Right ventricle myocardium inferior (tissue), 1 donor: ENCODE results near the gene ITPRIP. TPM values are rescaled to one million over a fixed set of nuclear protein-coding genes. Genes with fewer than 3 reads are reported as not detected.

ENCODE experiments used
- ATAC-seq: fragments of 200-7000 bp; cut with Tn5 transposase; one replicate; pipeline ENCODE4 v1.9.1; 2020; ENCODE audit warnings: mild to moderate bottlenecking, moderate library complexity
- DNase-seq: peaks from one replicate; pipeline ENCODE4 v3.0.0; 2021; ENCODE audit errors: missing footprints
- intact Hi-C: fragments of 100-400 bp; cut with DNase I; formaldehyde crosslinking; loops from one replicate; pipeline ENCODE4 v1.11.0; 2022
- total RNA-seq: library from RNA; stranded (reverse); fragmentation: NEBNext Ultra II Directional; extraction: Animal tissue kit (Norgen Biotek cat#: 25700); gene quantifications from one replicate; pipeline ENCODE4 v1.2.1, GENCODE V29; 2021
- donor health status: DM: no; HTN: yes; CAD: no; lungs with severe emphysema.

Gene ITPRIP
- total RNA-seq, 1 donor from 2014 or later = 28.2 TPM

DNA sequence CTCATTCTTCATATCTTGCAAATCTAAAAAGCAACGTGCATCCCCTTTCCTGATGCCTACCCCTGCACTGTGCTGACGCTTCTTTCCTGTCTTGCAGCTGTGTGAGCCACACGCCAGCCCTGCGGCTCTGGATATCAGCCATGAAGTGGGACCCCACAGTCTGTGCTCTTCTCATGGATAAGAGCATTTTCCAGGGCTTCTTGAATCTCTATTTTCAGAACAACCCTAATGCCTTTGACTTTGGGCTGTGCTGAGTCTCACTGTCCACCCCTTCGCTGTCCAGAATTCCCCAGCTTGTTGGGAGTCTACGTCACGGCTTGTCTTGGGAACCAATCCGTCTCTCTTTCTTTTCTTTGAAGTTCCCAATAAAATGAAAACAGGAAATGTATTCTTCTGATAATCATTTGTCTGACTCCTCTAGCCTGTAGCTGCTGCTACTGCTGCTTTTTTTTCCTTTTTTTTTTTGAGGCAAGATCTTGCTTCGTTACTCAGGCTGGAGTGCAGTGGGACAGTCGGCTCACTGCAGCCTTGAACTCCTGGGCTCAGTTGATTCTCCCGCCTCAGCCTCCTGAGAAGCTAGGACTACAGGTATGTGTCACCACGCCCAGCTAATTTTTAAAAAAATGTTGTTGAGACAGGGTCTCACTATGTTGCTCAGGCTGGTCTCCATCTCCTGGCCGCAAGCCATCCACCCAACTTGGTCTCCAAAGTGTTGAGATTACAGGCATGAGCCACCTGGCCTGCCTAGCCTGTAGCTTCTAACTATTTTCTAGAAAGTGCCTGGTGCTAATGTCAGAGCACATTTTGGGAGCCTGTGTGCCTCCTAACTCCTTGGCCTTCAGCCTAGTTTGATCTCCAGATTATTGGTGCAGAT is 39.0 kb downstream of the ITPRIP start:
- peak; percentile 17 for ATAC-seq
- no peak for DNase-seq
- intact Hi-C loops = no loop called here

DNA sequence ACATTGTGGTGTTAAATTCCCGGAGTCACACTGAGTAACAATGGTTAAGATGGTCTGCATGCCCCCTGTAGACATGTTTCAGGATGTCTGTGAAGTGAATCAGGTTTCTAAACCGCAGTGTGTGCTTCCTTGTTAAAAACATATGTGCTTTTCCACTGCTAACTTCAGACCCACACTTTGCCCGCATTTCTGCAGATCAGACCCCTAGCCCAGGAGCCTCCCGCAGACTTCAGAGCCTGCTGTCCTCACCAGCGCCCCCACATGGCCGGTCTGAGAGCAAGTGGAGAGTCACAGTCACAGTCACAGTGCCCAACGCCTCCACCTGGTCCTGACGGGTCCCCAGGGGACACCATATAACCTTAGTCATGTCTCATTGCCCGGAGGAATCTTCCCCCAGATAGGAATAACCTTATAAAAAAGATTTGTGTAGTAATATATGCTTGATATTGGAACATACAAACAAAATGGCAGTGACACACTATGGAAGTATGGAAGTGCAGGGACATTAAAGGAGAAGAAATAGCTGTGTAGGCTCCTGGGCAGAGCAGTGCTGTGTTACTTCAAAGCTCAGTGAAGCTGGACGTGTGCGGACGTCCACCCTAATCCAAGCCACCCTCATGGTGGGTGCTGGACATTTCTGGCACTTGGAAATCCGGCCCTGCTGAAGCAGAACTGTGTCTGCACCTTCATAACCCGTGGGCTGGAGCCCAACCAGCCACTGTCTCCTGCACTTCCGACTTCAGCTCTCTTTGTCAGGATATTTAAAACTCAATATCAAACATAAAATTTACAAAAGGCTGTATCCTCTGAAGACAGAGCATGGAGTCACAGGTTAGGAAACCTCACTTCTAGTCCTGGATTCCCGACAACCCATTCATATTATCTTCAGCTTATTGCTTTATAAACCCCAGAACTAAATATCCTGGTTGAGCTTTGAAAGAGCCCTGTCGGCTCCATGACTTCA is 40.3 kb downstream of the ITPRIP start:
- ATAC-seq (no peak), DNase-seq (no peak)
- intact Hi-C loops = no loop called here

DNA sequence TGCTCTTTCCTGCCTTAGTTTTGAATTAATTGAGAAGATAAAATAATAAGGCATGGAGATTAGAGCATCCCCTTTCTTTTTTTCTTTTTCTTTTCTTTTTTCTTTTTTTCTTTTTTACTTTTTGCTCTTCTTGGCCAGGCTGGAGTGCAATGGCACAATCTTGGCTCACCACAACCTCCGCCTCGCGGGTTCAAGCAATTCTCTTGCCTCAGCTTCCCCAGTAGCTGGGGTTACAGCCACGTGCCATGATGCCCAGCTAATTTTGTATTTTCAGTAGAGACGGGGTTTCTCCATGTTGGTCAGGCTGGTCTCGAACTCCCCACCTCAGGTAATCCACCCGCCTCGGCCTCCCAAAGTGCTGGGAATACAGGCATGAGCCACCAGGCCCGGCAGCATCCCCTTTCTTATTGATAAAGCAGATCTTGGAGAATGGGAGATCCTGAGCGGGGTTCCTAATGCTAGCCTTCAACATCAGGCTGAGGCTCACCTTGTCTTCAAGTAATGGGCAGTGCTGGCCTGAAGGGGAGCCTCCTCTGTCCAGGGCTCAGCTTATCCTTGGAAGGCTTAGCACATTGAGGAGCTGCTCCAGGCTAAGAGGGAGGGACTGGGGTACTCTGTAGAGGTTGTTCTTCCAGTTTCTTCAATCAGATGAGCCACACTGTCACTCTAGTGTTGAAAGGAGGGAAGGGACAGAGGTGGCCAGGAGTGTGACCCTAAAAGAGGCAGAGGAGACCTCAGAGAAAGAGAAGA is 41.4 kb downstream of the ITPRIP start:
- ATAC-seq = no peak
- DNase-seq = no peak
- intact Hi-C loops = no loop called here

GRCh38 chr10:104293781-104294321 is 44.4 kb downstream of the ITPRIP start:
- ATAC-seq (no peak), DNase-seq (no peak)
- intact Hi-C loops = no loop called here

DNA sequence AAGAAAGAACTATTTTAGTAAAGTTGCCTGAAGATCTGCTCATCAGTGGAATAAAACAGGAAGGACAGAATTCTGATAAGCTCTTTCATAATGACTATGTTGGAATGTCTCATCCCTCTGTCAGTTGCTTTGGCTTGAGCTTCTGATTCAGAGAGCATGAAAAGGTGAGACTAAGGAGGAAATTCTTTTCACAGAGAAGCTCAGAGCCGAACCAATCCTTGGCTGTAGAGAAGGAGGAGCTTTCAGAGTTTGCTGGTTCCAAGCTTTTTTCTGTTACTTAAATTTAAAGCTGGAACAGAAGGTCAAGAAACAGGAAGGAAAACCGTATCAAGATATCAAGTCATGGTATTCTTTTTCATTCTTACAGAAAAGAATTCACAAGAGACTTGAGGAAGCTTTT is 45.3 kb downstream of the ITPRIP start:
- DNase-seq (no peak), ATAC-seq (no peak)
- intact Hi-C loops = no loop called here

DNA sequence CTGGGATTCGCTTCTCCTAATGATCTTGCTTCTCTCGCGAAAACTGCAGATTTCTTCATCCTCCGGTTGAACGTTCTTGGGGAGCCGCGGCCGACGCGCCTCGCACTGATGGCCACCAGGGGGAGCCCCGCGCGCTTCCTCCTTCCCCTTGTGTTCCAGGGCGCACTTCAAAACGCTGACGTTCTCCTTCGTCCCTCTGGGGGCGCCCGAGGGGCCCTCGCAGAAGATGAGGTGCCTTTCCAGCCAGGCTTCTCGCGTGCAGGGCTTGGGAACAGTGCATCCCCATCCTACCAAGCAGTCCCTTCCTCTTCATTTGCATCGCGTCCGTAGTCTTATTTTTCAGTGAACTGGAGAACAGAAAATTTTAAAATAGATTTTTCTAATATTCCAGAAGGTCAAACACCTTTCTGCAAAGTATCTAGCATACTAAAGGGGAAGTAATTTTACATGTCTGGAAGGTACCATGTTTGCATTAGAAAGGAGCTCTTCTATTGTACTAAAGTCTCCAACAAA is 46.8 kb downstream of the ITPRIP start:
- DNase-seq = peak; percentile 96
- peak; percentile 96 for ATAC-seq
- intact Hi-C loops = loop anchor here (1.0 kb wide), 1 partner anchor 59 kb away; no protein-coding TSS in a partner anchor

DNA sequence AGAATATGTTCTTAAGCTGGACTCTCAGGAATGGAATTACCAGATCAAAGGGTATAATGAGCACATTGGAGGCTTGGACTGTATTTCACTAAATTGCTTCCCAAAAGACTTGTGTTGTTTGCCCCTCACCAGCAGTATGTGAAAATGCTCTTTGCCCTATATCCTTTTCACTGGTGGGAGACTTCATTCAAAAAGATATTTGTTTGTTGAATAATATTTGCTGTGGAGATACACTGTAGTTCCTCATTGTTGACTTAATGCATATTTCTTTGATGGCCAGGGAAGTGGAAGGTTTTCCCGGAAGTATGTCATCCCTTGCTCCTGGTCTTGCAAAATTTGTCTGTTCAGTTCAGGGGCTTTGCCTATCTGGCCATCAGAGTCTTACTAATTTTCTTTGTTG is 49.9 kb downstream of the ITPRIP start:
- ATAC-seq (no peak), DNase-seq (no peak)
- intact Hi-C loops = no loop called here

DNA sequence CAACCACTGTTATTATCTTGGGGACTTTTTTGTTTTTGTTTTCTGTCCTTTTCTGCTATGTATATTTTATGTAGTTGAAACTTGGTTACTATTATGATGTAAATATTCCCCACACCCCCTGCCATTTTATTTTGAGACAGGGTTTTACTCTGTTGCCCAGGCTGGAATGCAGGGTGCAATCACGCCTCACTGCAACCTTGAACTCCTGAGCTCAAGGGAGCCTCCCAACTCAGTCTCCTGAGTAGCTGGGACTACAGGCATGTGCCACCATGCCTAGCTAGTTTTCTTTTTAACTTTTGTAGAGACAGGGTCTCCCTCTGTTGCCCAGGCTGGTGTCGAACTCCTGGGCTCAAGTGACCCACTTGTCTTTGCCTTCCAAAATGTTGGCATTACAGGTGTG is 51.3 kb downstream of the ITPRIP start:
- DNase-seq (no peak), ATAC-seq (no peak)
- intact Hi-C loops = no loop called here

GRCh38 chr10:104284846-104285245 is 53.4 kb downstream of the ITPRIP start:
- DNase-seq = no peak
- intact Hi-C loops = no loop called here
- ATAC-seq = no peak

- intact Hi-C loops = no loop called here
- DNase-seq (no peak), ATAC-seq (no peak)
Measured at GRCh38 chr10:104281694-104282093, 56.6 kb downstream of the ITPRIP start.

DNA sequence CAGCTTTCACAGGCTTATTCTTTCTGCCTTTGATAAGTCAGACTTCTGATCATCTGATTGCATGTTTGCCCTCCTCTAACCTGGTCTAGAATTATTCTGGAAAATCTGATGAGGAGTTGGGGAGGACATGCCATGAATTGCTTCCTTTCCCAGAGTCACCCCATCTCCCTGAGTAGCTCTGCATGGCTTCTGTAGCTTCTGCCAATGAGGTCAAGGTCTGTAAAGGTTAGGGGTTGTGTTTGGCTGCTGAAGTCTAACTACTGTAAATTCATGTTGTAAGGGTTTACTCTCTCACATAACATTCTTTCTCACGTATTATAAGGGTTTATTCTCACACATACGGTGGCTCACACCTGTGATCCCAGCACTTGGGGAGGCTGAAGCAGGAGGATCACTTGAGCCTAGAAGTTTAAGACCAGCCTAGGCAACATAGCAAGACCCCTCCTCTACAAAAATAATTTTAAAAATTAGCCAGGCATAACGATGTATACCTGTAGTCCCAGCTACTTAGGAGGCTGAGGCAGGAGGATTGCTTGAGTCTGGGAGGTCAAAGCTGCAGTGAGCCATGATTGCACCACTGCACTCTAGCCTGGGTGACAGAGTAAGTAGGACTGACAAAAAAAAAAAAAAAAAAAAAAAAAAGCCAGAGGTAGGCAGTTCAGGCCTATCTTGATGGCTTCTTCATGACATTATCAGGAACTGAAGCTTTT is 58.6 kb downstream of the ITPRIP start:
- intact Hi-C loops = no loop called here
- no peak for ATAC-seq
- no peak for DNase-seq

DNA sequence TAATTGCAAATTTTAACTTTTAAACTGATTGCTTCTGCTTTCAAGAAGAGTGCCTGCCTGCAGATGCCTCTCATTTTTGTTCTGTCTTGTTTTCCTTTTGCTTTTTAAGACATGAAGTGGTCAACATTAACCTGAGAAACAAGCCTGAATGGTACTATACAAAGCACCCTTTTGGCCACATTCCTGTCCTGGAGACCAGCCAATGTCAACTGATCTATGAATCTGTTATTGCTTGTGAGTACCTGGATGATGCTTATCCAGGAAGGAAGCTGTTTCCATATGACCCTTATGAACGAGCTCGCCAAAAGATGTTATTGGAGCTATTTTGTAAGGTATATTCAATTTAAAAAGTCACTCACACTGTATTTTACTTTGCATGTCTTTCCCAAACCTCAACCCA is 60.5 kb downstream of the ITPRIP start:
- intact Hi-C loops = no loop called here
- DNase-seq (no peak), ATAC-seq (no peak)

DNA sequence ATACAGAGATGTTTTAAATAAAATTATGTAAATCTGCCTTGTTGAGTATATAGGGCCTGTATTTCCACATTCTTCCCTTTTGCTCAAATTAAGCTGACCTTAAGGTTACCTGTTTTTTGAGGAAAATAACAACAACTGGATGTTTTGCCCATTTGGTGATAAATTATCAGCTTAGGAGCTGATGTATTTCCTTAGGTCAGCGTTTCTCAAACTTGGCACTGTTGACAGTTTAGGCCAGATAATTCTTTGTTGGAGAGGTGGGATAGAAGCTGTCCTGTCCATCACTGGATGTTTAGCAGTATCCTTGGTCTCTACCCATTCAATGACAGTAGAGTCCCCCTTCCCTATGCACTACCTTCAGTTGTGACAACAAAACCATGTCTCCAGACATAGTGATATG is 62.1 kb downstream of the ITPRIP start:
- ATAC-seq (no peak), DNase-seq (no peak)
- intact Hi-C loops = no loop called here

DNA sequence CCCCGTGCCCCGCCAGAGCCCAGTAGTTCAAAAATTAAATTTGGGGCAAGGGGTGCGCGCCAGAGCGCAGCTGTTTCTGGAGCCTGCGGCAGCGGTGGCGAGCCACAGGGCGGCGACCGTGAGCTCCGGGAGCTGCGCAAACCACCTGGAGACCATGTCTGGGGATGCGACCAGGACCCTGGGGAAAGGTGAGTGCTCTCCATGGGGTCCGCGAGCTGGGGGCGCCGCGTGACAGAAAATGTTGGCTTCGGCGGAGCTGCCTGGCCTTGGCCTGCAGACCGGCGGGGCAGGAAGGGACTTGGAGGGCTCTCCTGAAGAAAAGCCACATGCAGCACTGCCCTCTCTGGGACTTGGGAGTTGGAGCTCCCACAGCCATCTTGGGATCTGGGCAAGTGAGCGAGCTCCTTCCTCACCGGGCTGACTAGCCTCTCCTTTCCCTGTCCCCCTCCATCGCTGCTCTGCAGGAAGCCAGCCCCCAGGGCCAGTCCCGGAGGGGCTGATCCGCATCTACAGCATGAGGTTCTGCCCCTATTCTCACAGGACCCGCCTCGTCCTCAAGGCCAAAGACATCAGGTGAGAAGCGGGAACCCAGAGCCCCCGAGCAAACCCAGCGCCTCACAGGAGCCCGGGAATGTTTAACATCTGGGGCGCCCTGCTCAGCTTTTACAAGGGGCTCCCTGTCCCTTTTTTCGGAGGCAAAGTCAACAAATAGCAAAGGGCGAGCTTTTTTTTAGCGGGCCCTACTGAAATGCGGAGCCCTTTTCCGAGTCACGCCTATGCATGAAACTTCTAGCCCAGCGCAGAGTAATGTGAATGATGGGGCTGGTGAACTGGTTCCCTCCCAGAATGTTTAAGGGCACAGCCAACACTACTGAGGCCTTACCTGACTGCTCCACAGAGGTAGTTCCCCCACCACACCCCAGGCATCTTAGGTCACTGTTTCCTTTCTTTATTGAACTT is 63.2 kb downstream of the ITPRIP start:
- DNase-seq (peak; percentile 72), ATAC-seq (peak; percentile 44)
- intact Hi-C loops = no loop called here

DNA sequence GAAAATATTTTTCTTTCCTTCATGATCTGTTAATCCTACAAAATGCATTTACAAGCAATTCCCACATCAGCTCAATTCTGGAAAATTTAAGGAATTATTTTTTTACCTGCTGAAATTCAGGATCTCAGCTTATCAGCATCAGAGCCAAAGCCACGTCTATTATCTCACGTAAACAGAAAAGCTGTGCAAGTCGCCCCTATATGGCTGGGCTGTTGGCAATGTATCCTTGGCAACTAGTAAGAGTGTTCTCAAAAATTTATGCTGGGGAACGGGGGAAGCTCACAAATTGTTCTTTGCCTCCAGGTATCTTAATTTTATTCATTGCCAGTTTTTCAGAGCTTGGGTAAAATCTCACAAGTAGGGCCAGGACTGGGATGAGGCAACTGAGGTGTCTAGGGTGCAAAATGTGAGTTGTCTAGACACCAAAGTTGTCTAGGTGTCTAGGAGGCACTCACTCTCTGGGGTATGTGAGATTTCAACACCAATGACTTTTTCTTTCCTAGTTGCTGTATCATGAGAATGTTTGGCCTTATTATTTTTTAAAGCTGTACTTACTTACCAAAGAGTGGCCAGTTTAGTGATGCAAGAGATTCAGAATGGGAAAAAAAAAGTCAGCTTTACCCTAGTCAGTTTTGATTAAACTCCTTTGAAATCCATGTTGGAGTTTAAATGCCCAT is 64.2 kb downstream of the ITPRIP start:
- DNase-seq = no peak
- ATAC-seq = no peak
- intact Hi-C loops = no loop called here

DNA sequence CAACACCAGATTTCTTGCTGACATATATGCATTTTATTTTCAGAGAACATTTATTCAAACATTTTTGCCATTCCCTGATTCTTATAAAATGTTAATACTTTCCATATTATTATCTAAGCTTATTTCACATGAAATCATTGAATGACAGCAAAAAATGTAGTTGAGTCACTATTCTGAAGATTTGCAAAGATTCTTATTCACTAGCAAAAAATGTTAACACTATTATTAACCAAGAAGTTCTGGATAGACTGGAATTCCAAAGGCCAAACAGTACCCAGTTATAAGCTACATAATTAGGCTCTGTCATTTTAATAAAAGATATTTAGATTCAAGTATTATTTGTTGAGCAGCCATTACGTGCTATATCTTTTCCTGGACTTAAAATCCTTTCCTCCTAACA is 65.0 kb downstream of the ITPRIP start:
- DNase-seq = no peak
- no peak for ATAC-seq
- intact Hi-C loops = no loop called here
